ENCODE data around the gene SLC6A2.

SLC6A2 gene

DNA sequence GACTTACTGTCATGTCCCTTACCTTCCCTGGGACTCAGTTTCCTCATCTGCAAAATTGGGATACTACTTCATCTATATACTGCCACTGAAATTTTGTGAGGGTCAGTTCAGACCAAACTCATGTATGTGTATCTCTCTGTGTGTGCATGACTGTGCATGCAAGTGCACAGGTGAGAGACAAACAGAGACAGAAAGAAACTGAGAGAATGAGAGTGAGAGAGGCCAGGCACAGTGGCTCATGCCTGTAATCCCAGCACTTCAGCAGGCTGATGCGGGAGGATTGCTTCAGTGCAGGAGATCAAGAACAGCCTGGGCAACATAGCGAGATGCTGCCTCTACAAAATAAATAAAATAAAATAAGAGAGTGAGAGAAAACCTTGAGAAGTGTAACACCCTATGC is 32.1 kb upstream of the SLC6A2 start:
- no peak overlapping the region for H3K27ac ChIP-seq
- TF ChIP-seq CTCF (conservative IDR thresholded peaks at IDR 0.05) = peak; percentile 11; the same call in 1 of the 2 replicates

GRCh38 chr16:55624696-55625095 is 31.1 kb upstream of the SLC6A2 start:
- no peak overlapping the region for H3K27ac ChIP-seq
- no peak for TF ChIP-seq CTCF (conservative IDR thresholded peaks at IDR 0.05)

DNA sequence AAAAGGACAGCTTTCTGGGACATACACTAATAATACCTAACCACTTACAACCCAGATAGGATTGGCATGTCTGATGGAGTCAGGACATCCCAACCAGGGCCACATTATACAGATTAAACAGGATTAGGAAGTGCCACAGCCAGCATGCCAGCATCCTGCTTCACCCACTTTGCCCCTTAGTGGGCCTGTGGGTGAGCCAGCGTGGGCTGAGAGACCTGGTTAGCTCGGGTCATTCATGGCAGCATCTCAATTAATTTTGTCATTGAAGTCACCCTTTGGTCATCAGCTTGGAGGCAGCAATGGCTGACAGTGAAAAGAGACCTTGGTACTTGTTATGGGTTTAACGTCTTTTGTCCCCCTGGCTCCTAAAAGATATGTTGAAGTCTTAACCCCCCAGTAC is 29.9 kb upstream of the SLC6A2 start:
- H3K27ac ChIP-seq = no peak overlapping the region
- TF ChIP-seq CTCF (conservative IDR thresholded peaks at IDR 0.05) = no peak

DNA sequence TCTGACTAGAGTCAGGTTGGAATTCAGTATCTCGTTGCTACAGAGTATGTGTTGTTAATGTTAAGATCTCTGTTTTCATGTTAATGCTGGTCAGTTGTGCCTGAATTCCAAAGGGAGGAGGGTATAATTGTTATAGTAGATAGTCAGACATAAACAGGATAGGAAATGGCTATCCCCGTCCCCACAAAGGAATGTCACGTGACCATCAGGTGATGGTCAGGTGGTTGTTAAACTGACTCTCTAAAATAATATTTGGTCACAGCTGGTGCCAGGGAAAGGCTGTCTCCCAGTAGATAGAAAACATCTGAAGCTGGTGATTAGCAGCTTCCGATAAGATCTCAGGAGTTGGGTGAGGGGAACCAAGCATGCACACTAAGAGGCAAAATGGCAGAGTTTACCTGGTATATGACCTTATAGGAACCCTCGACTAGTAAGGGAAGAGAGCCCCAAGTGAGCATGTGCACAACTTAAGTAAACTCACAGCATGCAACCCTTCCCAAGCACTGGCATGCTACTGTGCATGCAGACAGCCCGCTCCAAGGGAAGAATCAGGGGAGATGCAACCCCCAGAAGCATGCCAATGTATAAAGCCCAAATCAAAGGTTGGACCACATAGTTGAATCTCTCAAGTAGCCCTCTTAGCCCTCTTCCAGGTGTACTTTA is 27.4 kb upstream of the SLC6A2 start:
- no peak overlapping the region for H3K27ac ChIP-seq
- no peak for TF ChIP-seq CTCF (conservative IDR thresholded peaks at IDR 0.05)

DNA sequence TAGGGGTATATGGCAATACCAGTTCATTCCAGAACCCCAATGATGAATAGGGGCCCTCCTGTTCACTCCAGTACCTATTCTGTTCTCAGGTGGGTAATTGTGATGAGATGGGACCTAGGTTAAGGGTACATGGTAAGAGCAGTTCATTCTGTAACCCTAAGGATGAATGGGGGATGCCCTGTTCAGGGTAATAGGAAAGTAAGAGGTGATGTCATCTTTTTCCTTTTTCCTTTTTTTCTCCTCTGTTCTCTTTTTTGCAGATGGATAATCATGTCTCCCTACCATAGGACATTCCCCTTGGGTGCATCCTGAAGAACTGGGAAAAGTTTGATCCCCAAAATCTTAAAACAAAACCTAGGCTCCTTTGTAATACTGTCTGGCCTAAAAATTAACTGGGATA is 25.0 kb upstream of the SLC6A2 start:
- no peak for TF ChIP-seq CTCF (conservative IDR thresholded peaks at IDR 0.05)
- H3K27ac ChIP-seq = no peak overlapping the region

DNA sequence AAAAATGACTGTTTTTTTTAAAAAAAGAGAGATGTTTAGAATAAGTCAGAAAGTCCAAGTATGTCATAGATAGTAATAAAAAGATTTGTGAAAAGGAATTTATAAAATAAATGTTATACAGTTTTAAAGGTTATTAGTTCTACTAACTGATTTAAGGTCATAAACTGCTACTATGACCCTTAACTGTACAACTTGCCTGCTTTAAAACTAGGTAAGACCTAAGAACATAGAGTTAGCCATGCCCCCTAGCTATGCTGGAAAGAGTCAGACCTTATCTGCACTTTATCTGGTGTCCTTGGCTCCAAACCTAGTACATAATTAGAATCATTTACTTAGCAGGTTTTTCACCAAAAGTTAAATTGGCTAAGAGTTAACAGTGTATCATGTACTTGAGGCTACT is 23.5 kb upstream of the SLC6A2 start:
- no peak overlapping the region for H3K27ac ChIP-seq
- no peak for TF ChIP-seq CTCF (conservative IDR thresholded peaks at IDR 0.05)

GRCh38 chr16:55634193-55634592 is 21.6 kb upstream of the SLC6A2 start:
- no peak overlapping the region for H3K27ac ChIP-seq
- TF ChIP-seq CTCF (conservative IDR thresholded peaks at IDR 0.05) = no peak
